PC-9 (cell line): ENCODE measurements around the gene SPATC1L. TPM values are rescaled to one million over a fixed set of nuclear protein-coding genes. Genes with fewer than 3 reads are reported as not detected.

Experiments used
- BruUV-seq: library from RNA; stranded (reverse); fragments of 400-500 nt; replicated peaks from 2 replicates; lab custom pipeline; 2021; lab: Mats Ljungman, UMichigan
- CTCF ChIA-PET: fragments of 300-600 bp; sonication (Branson Sonifier 250); formaldehyde crosslinking; loops from one replicate; lab custom pipeline; 2022; ENCODE audit warnings: antibody characterized with exemption; lab: Charles Lee
- POLR2A ChIA-PET: fragments of 300-600 bp; sonication (Branson Sonifier 250); formaldehyde crosslinking; loops from one replicate; lab custom pipeline; 2022; ENCODE audit warnings: antibody characterized with exemption; ENCODE audit not compliant: unreplicated experiment; lab: Charles Lee
- DNase-seq, 2 experiments: peaks; one replicate each; pipeline versions ENCODE4 v3.0.0 to v3.0.0-alpha.2; 2015 to 2022; ENCODE audit warnings: mixed read lengths in 1 of 2
- H2AFZ ChIP-seq: fragments of 200-600 bp; sonication (generic); 2 replicates; pipeline ENCODE4 v1.8.1; 2017; ENCODE audit warnings: antibody characterized with exemption
- H3F3A ChIP-seq: fragments of 200-600 bp; sonication (generic); 2 replicates; pipeline ENCODE4 v1.8.1; 2017; ENCODE audit warnings: antibody characterized with exemption, mild to moderate bottlenecking, low read depth; ENCODE audit not compliant: insufficient read depth
- H3K27ac ChIP-seq: fragments of 200-600 bp; sonication (generic); 2 replicates; pipeline ENCODE4 v1.6.1; 2016; ENCODE audit warnings: mixed run types
- H3K27me3 ChIP-seq: fragments of 200-600 bp; sonication (generic); 2 replicates; pipeline ENCODE4 v1.6.1; 2016; ENCODE audit warnings: low read depth, mixed run types; ENCODE audit not compliant: insufficient read depth
- H3K36me3 ChIP-seq: fragments of 200-600 bp; sonication (generic); 2 replicates; pipeline ENCODE4 v1.6.1; 2016; ENCODE audit warnings: low read depth, mixed run types
- H3K4me1 ChIP-seq: fragments of 200-600 bp; sonication (generic); replicated peaks from 2 replicates; pipeline ENCODE4 v1.6.1; 2016; ENCODE audit warnings: mixed run types; ENCODE audit not compliant: insufficient read depth
- H3K4me2 ChIP-seq: fragments of 200-600 bp; sonication (generic); 2 replicates; pipeline ENCODE4 v1.6.1; 2017; ENCODE audit warnings: mixed run types
- H3K4me3 ChIP-seq: fragments of 200-600 bp; sonication (generic); 2 replicates; pipeline ENCODE4 v1.6.1; 2016; ENCODE audit warnings: mixed run types
- H3K79me2 ChIP-seq: fragments of 200-600 bp; sonication (generic); 2 replicates; pipeline ENCODE4 v1.6.1; 2017; ENCODE audit warnings: low read depth, mixed run types
- H3K9me2 ChIP-seq: fragments of 200-600 bp; sonication (generic); 2 replicates; pipeline ENCODE4 v1.8.1; 2017; ENCODE audit warnings: mild to moderate bottlenecking; ENCODE audit not compliant: insufficient read depth
- H3K9me3 ChIP-seq: fragments of 200-600 bp; sonication (generic); 2 replicates; pipeline ENCODE4 v1.8.1; 2016; ENCODE audit warnings: low read depth; ENCODE audit not compliant: insufficient read depth
- H4K20me1 ChIP-seq: fragments of 200-600 bp; sonication (generic); 2 replicates; pipeline ENCODE4 v1.8.1; 2017; ENCODE audit not compliant: insufficient read depth
- CTCF ChIP-seq: fragments of 200-600 bp; sonication (generic); conservative IDR thresholded peaks from 2 replicates; pipeline ENCODE4 v1.6.1; 2017; ENCODE audit warnings: mixed run types, antibody characterized with exemption, mild to moderate bottlenecking, moderate library complexity
- EZH2 ChIP-seq: fragments of 200-600 bp; sonication (generic); IDR thresholded peaks from 2 replicates; pipeline ENCODE4 v1.8.0; 2017; ENCODE audit warnings: antibody characterized with exemption, low read depth
- intact Hi-C: fragments of 100-400 bp; cut with micrococcal nuclease; formaldehyde crosslinking; loops from one replicate; pipeline ENCODE4 v1.10.0; 2022; ENCODE audit not compliant: unreplicated experiment
- total RNA-seq: library from RNA; stranded (reverse); gene quantifications from 2 replicates; pipeline ENCODE4 v1.2.3, GENCODE V29; 2021

Gene SPATC1L
- total RNA-seq, 1 experiment from 2014 or later, result 32.7 TPM

- intact Hi-C loops, result no loop called here
- no peaks in the 10 kb centered on the region for H3K36me3 ChIP-seq
- H3K9me3 ChIP-seq, result no peaks in the 10 kb centered on the region
- no peak overlapping the region for H2AFZ ChIP-seq
- no peaks in the 10 kb centered on the region for H3K9me2 ChIP-seq
- no peaks in the 10 kb centered on the region for H4K20me1 ChIP-seq
- no TSS peak for BruUV-seq
- CTCF ChIA-PET, result no interaction called here
- no peaks in the 10 kb centered on the region for H3K4me1 ChIP-seq
- no peaks in the 10 kb centered on the region for H3K27me3 ChIP-seq
- no peak for DNase-seq
- no peak overlapping the region for H3K4me3 ChIP-seq
- H3K79me2 ChIP-seq, result no peaks in the 10 kb centered on the region
- TF ChIP-seq CTCF, result no peak
- no peak for TF ChIP-seq EZH2
- POLR2A ChIA-PET, result no interaction called here
- no peaks in the 10 kb centered on the region for H3F3A ChIP-seq
- no peak overlapping the region for H3K4me2 ChIP-seq
- no peak overlapping the region for H3K27ac ChIP-seq
These were observed 3.4 kb downstream of the SPATC1L start for GRCh38 chr21:46180778-46181391.

GRCh38 chr21:46180079-46180722 lies 4.1 kb downstream of the SPATC1L start:
- Histone ChIP-seq H3K4me3 (no peak overlapping the region), H3K9me2 (no peaks in the 10 kb centered on the region), H3K4me2 (no peak overlapping the region), H2AFZ (no peak overlapping the region), H3F3A (no peaks in the 10 kb centered on the region), H3K79me2 (no peaks in the 10 kb centered on the region), H3K36me3 (no peaks in the 10 kb centered on the region), H4K20me1 (no peaks in the 10 kb centered on the region), H3K4me1 (no peaks in the 10 kb centered on the region), H3K9me3 (no peaks in the 10 kb centered on the region), H3K27me3 (no peaks in the 10 kb centered on the region), H3K27ac (no peak overlapping the region)
- DNase-seq, result no peak
- ChIA-PET CTCF (no interaction called here), POLR2A (no interaction called here)
- intact Hi-C loops, result no loop called here
- BruUV-seq, result no TSS peak
- TF ChIP-seq CTCF (no peak), EZH2 (no peak)

- CTCF ChIA-PET, result no interaction called here
- no peaks in the 10 kb centered on the region for H3K9me3 ChIP-seq
- BruUV-seq, result no TSS peak
- H2AFZ ChIP-seq, result no peak overlapping the region
- no peaks in the 10 kb centered on the region for H3F3A ChIP-seq
- H3K4me1 ChIP-seq, result no peaks in the 10 kb centered on the region
- TF ChIP-seq CTCF, result no peak
- TF ChIP-seq EZH2, result no peak
- H4K20me1 ChIP-seq, result no peaks in the 10 kb centered on the region
- no peaks in the 10 kb centered on the region for H3K79me2 ChIP-seq
- no peak overlapping the region for H3K27ac ChIP-seq
- no peaks in the 10 kb centered on the region for H3K36me3 ChIP-seq
- H3K27me3 ChIP-seq, result no peaks in the 10 kb centered on the region
- intact Hi-C loops, result no loop called here
- H3K9me2 ChIP-seq, result no peaks in the 10 kb centered on the region
- DNase-seq, result no peak
- POLR2A ChIA-PET, result no interaction called here
- no peak overlapping the region for H3K4me3 ChIP-seq
- H3K4me2 ChIP-seq, result no peak overlapping the region
These were observed 4.6 kb downstream of the SPATC1L start for GRCh38 chr21:46179708-46180078.
